Raji (cell line): ENCODE results near the gene CAV1.

Experiments
- POLR2A ChIP-seq: IDR thresholded peaks from 2 replicates; pipeline ENCODE4 v1.6.1; 2011; ENCODE audit warnings: low read depth, low read length, control low read depth; ENCODE audit not compliant: insufficient read depth

The CAV1 gene

DNA sequence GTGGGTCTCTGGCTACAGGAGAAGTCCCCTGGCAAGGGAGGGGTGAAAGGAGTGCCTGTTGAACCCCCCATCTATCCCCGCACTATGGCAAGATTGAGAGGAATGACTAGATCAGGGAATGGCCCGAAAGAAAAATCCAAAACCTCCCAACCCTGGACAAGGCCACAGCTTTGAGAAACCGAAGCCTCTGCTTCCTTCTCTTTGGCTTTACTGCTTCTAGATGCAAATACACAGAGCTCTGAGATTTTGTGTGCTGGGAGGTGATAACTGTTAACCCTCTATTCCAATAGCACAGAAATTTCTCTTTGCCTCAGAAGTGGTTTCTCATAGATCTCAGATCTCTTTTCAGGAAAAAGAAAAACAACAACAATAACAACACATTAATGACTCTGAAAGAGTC is 15.0 kb downstream of the CAV1 start:
- TF ChIP-seq POLR2A = no peak

DNA sequence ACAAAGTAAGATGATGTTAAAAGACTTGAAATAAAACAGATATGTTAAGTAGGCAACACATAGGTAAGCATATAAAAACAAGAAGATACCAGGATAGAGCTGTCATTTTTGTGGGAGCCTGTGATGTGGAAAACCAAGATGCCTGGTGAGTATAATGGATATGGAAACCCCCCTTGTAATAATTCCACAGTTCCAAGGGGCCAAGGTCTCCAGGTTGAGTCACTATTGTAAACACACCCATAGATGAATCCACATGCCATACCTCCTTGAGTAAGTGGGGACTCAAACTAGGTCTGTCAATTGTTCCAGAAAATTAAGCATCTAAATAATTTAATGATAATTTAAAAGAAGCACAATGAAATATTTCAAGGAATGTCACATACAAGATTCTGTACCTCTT is 15.9 kb downstream of the CAV1 start:
- no peak for TF ChIP-seq POLR2A

DNA sequence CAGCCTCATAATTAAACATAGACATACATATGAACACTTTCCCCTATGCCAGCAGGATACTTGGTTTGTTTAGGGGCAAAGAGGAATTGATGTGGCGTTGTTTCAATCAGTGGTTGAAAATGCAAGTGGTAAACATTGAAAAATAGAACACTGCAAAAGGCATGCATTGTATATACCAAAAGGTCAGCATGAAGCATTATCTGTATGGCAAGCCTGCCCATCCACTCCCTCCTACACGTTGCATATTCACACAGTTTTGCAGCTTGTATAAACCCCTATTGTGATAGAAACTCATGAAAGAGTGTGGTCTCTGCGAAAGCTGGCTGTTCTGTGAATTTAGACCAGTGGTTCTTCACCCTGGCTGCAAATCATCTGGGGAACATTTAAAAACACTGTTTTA is 17.1 kb downstream of the CAV1 start:
- TF ChIP-seq POLR2A = no peak

DNA sequence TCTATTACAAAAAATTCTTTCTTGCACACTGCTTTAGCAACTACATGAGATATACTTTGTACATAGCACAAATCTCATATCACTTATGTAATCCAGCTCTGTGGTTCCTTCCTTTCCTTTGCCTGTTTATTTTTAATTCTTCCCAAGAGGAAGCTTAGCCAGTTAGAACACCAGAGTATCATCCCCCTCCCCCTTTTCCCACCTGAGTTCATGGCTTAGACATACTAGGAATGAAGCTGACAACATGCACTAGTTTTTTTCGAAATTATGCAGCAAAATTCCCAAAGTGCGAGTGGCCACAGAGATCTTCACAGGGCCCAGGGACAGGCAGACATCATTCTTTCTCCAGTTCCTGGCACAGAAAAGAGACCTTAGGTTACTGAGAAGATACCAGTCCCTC is 17.8 kb downstream of the CAV1 start:
- no peak for TF ChIP-seq POLR2A

DNA sequence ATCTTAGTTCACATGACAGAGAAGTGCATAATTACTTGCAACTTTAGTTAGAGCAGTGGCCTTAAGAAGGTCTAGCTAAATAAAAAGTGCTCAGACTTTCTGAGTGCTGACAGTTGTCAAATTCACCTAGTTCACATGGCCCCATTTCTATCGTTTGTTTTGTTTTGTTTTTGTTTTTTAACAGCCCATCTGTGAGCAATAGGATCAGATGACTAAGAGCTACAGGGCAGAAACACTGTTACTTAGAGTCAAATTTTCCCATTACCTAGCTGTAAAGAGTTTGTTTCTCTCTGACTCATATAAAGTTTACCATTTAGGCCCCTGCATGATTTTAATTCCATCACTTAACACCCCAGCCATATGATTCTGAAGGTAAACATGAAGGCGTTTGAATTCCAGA is 18.8 kb downstream of the CAV1 start:
- no peak for TF ChIP-seq POLR2A

DNA sequence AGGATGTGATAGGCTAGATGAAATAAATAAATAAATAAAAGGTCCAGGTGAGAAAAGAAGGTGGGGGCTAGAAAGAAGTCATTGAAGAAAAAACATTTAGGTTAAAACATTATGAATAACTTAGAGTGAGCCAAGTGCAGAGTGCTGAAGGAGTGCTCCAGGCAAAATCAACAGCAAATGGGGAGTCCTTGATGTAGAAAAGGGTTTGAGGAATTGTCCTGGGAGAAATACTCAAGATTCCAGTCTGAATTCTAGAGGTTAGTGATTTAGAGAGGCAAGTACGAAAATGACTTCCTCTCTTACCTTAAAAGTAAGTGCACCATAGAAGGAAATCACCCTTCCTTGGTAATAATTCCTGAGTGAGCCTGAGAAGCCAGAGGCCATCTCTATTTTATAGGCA is 19.7 kb downstream of the CAV1 start:
- TF ChIP-seq POLR2A = no peak

DNA sequence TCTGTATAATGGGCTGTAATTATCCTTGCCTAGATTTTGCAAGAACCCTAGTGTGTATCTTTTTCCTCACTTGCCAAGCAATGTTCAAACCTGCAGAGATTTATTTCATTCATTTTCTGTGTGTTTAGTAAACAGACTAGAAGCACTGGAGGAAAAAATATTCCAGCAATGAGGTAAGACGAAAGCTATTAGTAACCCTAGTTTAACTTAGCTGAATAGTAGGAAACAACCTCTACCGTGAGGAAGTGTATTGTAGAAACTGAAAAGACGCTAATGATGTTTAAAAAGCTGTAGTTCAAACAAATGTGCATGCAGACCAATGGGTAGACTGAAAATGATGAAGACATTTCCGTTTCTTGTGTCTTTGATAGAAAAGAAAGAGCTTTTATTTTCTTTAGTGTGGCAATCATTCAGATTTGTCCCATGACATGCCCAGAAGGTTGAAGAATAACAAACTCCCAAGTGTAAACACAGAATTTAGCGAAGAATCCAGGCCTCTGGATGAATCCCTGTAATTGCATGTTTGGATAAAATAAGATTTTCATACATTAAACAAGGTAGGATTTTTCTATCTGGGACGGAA is 20.7 kb downstream of the CAV1 start:
- no peak for TF ChIP-seq POLR2A

DNA sequence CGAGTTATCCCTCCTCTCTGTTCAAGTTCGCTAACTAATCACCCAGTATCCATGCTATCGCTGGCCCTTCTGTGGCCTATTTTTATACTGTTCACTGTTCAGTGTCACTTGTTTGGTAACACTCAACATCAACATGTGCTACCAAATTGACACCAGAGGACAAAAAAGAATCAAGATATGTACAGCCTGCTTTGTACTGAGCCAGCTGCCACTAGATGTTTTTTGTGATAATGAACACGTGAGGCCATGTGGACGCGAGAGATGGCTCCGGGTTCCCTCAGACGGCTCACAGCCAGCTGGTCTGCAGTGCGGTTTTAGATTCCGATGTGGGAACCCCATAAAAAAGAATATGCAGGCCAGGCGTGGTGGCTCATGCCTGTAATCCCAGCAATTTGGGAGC is 21.2 kb downstream of the CAV1 start:
- TF ChIP-seq POLR2A = no peak

DNA sequence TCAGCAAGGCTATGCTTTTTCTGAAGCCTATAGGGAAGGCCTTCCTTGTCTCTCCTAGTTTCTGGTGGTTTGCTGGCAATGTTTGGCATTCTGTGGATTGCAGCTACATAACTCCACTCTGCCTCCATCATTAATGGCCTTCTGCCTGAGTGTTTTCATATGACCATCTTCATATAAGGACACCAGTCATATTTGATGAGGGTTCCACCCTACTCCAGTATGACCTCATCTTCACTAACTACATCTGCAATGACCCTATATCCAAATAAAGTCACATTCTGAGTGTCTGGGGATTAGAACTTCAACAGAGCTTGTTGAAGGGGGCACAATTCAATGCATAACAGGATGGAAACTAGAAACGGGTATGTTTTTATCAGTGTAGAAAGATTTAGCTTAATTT is 22.1 kb downstream of the CAV1 start:
- TF ChIP-seq POLR2A = no peak

DNA sequence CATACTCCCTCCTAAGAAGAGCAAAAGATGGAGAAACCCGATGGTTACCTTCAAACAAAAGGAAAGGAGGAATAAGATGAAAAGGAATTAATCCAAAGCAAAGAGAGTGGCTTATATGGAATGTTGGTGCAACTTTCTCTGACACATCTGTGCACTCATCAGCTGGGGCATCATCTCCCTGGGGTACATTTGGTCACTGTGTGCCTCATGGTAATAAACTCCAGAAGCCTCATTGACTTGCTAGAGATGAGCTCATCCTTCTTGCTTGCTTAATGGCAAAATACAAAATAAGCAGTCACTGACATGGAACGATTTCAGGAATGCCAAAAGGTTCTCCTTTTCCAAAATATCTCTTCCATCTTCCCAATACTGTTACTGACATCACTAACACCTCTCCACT is 22.5 kb downstream of the CAV1 start:
- TF ChIP-seq POLR2A = no peak

DNA sequence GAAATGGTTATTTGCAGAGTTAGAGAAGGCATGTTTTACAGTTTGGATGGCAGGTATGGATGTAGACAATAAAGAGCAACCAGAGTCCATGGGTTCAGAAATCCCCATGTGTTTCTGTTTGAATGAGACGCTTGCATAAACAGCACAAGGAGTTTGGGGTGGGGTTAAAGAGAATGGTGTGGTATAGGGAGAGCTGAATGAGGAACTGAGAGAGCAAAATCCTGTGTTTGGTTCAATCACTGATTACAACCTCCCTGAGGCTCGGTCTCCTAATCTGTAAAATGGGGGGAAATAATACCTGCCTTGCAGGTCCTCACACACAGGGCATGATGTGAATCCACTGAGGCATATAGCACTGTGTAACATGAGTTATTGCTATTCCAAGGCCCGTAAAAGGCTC is 23.7 kb downstream of the CAV1 start:
- TF ChIP-seq POLR2A = no peak

DNA sequence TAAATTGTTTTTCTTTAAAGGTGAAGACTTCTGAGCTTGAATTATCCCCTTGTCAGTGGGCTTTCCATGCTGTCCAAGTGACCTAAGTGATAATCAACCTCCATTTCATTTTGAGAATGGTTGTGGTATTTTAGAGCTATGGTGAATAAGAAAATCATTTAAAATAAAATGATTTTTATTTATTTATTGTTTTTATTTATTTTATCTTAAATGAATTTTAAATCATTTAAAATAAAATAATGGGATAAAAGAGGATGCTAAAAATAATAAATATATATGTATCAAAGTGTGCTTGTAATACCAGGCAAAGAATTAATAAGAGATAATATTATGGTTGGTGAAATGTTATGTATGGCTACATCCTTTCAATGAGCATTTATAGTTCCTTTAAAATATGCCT is 24.5 kb downstream of the CAV1 start:
- TF ChIP-seq POLR2A = no peak

DNA sequence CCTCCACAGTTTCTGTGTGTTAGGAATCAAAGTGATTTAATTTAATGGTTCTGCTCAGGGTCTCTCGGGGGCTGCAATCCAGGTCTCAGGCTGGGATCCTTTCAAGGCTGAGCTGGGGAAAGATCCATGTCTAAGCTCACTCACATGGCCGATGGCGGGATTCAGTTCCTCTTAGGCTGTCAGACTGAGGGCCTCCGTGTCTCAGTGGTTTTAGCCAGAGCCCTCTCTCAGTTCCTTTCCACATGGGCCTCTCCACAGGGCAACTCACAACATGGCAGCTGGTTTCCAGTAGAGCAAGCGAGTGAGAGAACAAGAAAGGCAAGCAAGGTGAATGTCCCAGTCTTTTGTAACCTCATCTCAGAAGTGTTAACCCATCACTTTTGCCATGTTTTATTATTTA is 26.9 kb downstream of the CAV1 start:
- no peak for TF ChIP-seq POLR2A

DNA sequence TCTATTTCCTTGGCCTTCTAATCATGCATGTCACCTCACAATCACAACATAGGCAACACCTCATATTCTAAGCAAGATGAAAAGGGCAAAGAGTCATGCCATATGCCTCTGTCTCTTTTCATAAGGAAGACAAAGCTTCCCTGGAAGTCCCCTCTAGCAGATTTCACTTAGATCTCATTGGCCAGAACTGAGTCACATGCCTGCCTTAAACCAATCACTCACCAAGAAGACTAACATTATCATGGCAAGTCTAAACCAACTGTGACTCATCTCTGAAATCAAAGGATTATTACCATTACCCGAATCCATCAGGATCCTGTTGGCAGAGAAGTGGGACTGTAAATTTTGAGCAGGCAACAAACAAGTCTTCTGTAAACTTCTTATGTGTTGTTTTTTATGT is 27.8 kb downstream of the CAV1 start:
- no peak for TF ChIP-seq POLR2A

DNA sequence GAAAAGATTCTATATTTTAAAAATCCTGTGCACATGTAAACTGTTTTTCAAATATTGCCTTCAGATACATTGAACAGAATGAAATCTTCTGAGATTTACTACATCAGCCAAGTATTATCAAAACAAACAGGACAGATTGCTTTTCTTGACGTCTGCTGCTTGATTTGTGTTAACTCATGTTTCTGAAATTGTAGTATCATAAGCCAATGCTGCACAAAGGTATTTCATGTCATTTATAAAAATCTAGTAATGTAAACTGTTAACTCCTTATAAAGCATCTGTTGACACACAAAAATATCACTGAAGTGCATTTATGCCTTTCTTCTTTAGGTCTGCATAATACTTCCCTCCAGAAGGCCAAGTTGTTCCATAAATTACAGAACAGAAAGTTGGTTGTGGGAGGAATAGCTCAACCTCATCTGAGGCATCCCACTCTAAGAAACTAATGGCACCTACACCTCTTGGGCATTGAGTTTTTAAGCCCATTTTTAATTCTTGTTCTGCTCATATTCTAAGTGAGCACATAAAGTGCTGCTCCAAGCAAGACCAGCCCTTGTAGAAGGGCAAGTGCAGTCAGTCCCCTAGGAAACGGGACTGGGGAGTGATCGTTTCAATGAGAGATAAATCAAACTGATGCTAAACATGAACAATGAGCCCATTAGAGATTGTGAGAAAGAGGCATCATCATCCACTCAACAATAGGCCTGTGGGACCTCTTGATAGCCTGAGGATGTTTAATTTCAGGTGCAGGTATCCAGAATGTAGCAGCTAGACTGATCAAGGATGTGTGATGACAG is 28.5 kb downstream of the CAV1 start:
- TF ChIP-seq POLR2A = no peak

DNA sequence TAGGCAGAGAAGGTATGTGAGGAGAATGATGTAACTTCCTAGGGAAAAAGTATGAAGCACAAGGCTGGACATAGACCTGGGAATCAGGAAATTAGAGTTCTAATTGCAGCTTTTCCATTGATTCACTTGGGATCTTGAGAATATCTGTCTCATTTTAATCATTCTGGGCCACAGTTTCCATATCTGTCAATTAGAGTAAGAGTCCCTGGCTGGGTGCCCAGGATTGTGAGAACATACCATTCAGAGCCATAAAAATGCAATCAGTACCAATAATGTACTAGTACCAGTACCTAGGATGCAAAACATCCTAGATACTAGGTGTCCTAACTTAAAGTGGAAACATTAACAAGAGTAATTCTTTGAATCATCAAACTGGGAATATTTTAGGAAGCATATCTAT is 29.6 kb downstream of the CAV1 start:
- no peak for TF ChIP-seq POLR2A

DNA sequence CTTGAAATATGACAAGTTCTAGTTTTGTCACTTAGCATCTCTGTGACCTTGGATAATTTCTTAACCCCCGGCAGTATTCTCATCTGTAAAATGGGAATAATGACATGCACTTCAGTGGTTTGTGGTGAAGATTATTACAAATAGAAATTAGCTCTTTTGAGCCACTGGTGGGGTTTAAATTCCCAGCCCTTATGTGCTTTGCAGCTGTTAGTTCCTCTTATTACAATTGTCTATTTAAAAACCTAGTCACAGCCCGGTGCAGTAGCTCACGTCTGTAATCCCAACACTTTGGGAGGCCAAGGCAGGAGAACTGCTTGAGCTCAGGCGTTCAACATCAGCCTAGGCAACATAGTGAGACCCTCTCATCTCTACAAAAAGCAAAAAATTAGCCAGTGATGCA is 30.1 kb downstream of the CAV1 start:
- no peak for TF ChIP-seq POLR2A
